Trophoblast cell (in vitro differentiated cells and primary cell): ENCODE data around the gene CPT2.

Source experiments
- DNase-seq, 2 donors: peaks; one replicate each; pipeline ENCODE4 v3.0.0-alpha.2; 2016
- H2AFZ ChIP-seq: 2 replicates; pipeline ENCODE4 v1.6.1; 2013; ENCODE audit warnings: low read length, moderate library complexity, mild to moderate bottlenecking; ENCODE audit not compliant: insufficient read depth, poor library complexity
- H2AK5ac ChIP-seq: 2 replicates; pipeline ENCODE4 v1.6.1; 2013; ENCODE audit warnings: mild to moderate bottlenecking, low read length
- H2BK120ac ChIP-seq: 2 replicates; pipeline ENCODE4 v1.6.1; 2013; ENCODE audit warnings: low read length, mild to moderate bottlenecking, moderate library complexity; ENCODE audit not compliant: insufficient read depth, poor library complexity
- H2BK12ac ChIP-seq: 2 replicates; pipeline ENCODE4 v1.6.1; 2013; ENCODE audit warnings: mild to moderate bottlenecking, low read length, moderate library complexity
- H2BK5ac ChIP-seq: 2 replicates; pipeline ENCODE4 v1.6.1; 2013; ENCODE audit warnings: low read length, low read depth, moderate library complexity, mild to moderate bottlenecking; ENCODE audit not compliant: poor library complexity
- H3K14ac ChIP-seq: 2 replicates; pipeline ENCODE4 v1.6.1; 2013; ENCODE audit warnings: mild to moderate bottlenecking, low read length
- H3K18ac ChIP-seq: 2 replicates; pipeline ENCODE4 v1.6.1; 2013; ENCODE audit warnings: mild to moderate bottlenecking, low read length
- H3K23ac ChIP-seq: 2 replicates; pipeline ENCODE4 v1.6.1; 2013; ENCODE audit warnings: low read length
- H3K27ac ChIP-seq: 2 replicates; pipeline ENCODE4 v1.5.1; 2013; ENCODE audit warnings: low read depth, mild to moderate bottlenecking, inconsistent platforms, low read length, moderate library complexity
- H3K27me3 ChIP-seq: 2 replicates; pipeline ENCODE4 v1.6.1; 2013; ENCODE audit warnings: inconsistent platforms, mild to moderate bottlenecking, low read length, moderate library complexity; ENCODE audit not compliant: insufficient read depth
- H3K36me3 ChIP-seq, 2 experiments: 1 replicate in 1 of 2; 2 replicates in 1 of 2; pipeline ENCODE4 v1.6.1; 2013; ENCODE audit warnings: low read length in 2 of 2, mild to moderate bottlenecking in 2 of 2, moderate library complexity in 1 of 2; ENCODE audit not compliant: insufficient read depth in 2 of 2, control insufficient read depth in 1 of 2
- H3K4ac ChIP-seq: 2 replicates; pipeline ENCODE4 v1.6.1; 2013; ENCODE audit warnings: low read depth, mild to moderate bottlenecking, low read length, moderate library complexity
- H3K4me1 ChIP-seq, 2 experiments: 1 replicate in 1 of 2; 2 replicates in 1 of 2; pipeline ENCODE4 v1.6.1; 2013; ENCODE audit warnings: low read length in 2 of 2, mild to moderate bottlenecking in 2 of 2, moderate library complexity in 1 of 2; ENCODE audit not compliant: insufficient read depth in 2 of 2, control insufficient read depth in 1 of 2
- H3K4me2 ChIP-seq: 2 replicates; pipeline ENCODE4 v1.6.1; 2013; ENCODE audit warnings: inconsistent platforms, mild to moderate bottlenecking, low read length, moderate library complexity
- H3K4me3 ChIP-seq: 2 replicates; pipeline ENCODE4 v1.5.1; 2013; ENCODE audit warnings: mild to moderate bottlenecking, low read depth, low read length, inconsistent platforms
- H3K79me1 ChIP-seq: one replicate; pipeline ENCODE4 v1.6.1; 2013; ENCODE audit warnings: low read length
- H3K79me2 ChIP-seq: 2 replicates; pipeline ENCODE4 v1.6.1; 2013; ENCODE audit warnings: low read length, mild to moderate bottlenecking; ENCODE audit not compliant: control insufficient read depth, insufficient read depth, poor library complexity
- H3K9ac ChIP-seq: 2 replicates; pipeline ENCODE4 v1.6.1; 2013; ENCODE audit warnings: mild to moderate bottlenecking, low read length
- H3K9me3 ChIP-seq: 2 replicates; pipeline ENCODE4 v1.6.1; 2013; ENCODE audit warnings: low read depth, mild to moderate bottlenecking, control low read depth, inconsistent platforms, low read length; ENCODE audit not compliant: insufficient read depth
- H4K12ac ChIP-seq: 2 replicates; pipeline ENCODE4 v1.6.1; 2013; ENCODE audit warnings: low read depth, mild to moderate bottlenecking, low read length, moderate library complexity
- H4K8ac ChIP-seq: 2 replicates; pipeline ENCODE4 v1.6.1; 2013; ENCODE audit warnings: low read depth, mild to moderate bottlenecking, low read length, moderate library complexity
- H4K91ac ChIP-seq: one replicate; pipeline ENCODE4 v1.6.1; 2013; ENCODE audit warnings: low read depth, mild to moderate bottlenecking, low read length, moderate library complexity
- WGBS: extraction: QIAGEN DNeasy Blood & Tissue Kit; methylation state at CpG from one replicate; pipeline ENCODE4 v1.1.7; 2013; ENCODE audit warnings: missing lambda C conversion rate; ENCODE audit not compliant: insufficient read length, insufficient coverage; ENCODE audit errors: extremely low coverage; 5-methylcytosine and 5-hydroxymethylcytosine counted together

The CPT2 gene

GRCh38 chr1:53174971-53175913 lies 21.4 kb upstream of the CPT2 start:
- Histone ChIP-seq H3K4me1 (no peaks in the 10 kb centered on the region), H3K4me3 (no peak overlapping the region), H3K4me2 (no peak overlapping the region), H3K36me3 (no peaks in the 10 kb centered on the region), H3K27me3 (no peaks in the 10 kb centered on the region), H4K12ac (no peak overlapping the region), H2AFZ (no peak overlapping the region), H3K4ac (no peak overlapping the region), H3K14ac (no peak overlapping the region), H2BK5ac (no peak overlapping the region), H4K8ac (no peak overlapping the region), H2AK5ac (no peak overlapping the region), H2BK120ac (no peak overlapping the region), H3K79me1 (no peaks in the 10 kb centered on the region), H3K9me3 (no peaks in the 10 kb centered on the region), H3K23ac (no peak overlapping the region), H2BK12ac (no peak overlapping the region), H3K27ac (no peak overlapping the region), H3K79me2 (no peaks in the 10 kb centered on the region), H4K91ac (no peak overlapping the region), H3K18ac (no peak overlapping the region), H3K9ac (no peak overlapping the region)
- no CpG with 5 or more reads among the region's 10 CpGs for WGBS
- no peak for DNase-seq

GRCh38 chr1:53176452-53177208 lies 20.0 kb upstream of the CPT2 start:
- Histone ChIP-seq H4K8ac (no peak overlapping the region), H3K36me3 (no peaks in the 10 kb centered on the region), H3K27ac (no peak overlapping the region), H3K18ac (no peak overlapping the region), H2AK5ac (no peak overlapping the region), H2BK120ac (no peak overlapping the region), H3K4me2 (no peak overlapping the region), H2BK12ac (no peak overlapping the region), H3K79me2 (no peaks in the 10 kb centered on the region), H3K4me3 (no peak overlapping the region), H4K12ac (no peak overlapping the region), H3K79me1 (no peaks in the 10 kb centered on the region), H4K91ac (no peak overlapping the region), H3K23ac (no peak overlapping the region), H3K9me3 (no peaks in the 10 kb centered on the region), H3K27me3 (no peaks in the 10 kb centered on the region), H3K9ac (no peak overlapping the region), H3K14ac (no peak overlapping the region), H2BK5ac (no peak overlapping the region), H3K4me1 (no peaks in the 10 kb centered on the region), H2AFZ (peak overlapping the region; percentile 47), H3K4ac (no peak overlapping the region)
- WGBS, result no CpG with 5 or more reads among the region's 10 CpGs
- DNase-seq, result peak; percentile 13 to 60

- Histone ChIP-seq H4K91ac (no peak overlapping the region), H3K4me3 (no peak overlapping the region), H2AK5ac (no peak overlapping the region), H3K27ac (no peak overlapping the region), H3K4me2 (no peak overlapping the region), H3K4ac (no peak overlapping the region), H3K79me2 (no peaks in the 10 kb centered on the region), H3K4me1 (no peaks in the 10 kb centered on the region), H3K36me3 (no peaks in the 10 kb centered on the region), H3K79me1 (no peaks in the 10 kb centered on the region), H4K8ac (no peak overlapping the region), H2BK5ac (no peak overlapping the region), H3K23ac (no peak overlapping the region), H2BK12ac (no peak overlapping the region), H3K18ac (no peak overlapping the region), H2AFZ (no peak overlapping the region), H3K27me3 (no peaks in the 10 kb centered on the region), H3K9ac (no peak overlapping the region), H3K14ac (no peak overlapping the region), H3K9me3 (no peaks in the 10 kb centered on the region), H2BK120ac (no peak overlapping the region), H4K12ac (no peak overlapping the region)
- no peak for DNase-seq
- WGBS, result no CpG with 5 or more reads among the region's 2 CpGs
Measured at GRCh38 chr1:53180226-53180625, 16.4 kb upstream of the CPT2 start.

- no peak overlapping the region for H3K4me2 ChIP-seq
- WGBS, result no CpG with 5 or more reads among the region's 5 CpGs
- H3K18ac ChIP-seq, result no peak overlapping the region
Measured at GRCh38 chr1:53180951-53181350, 15.7 kb upstream of the CPT2 start.

More at GRCh38 chr1:53180951-53181350, 15.7 kb upstream of the CPT2 start:
- H2BK5ac ChIP-seq, result no peak overlapping the region
- H4K12ac ChIP-seq, result no peak overlapping the region
- no peaks in the 10 kb centered on the region for H3K79me2 ChIP-seq
- no peaks in the 10 kb centered on the region for H3K36me3 ChIP-seq
- H4K91ac ChIP-seq, result no peak overlapping the region
- no peak overlapping the region for H3K14ac ChIP-seq
- H2AFZ ChIP-seq, result no peak overlapping the region
- H2BK120ac ChIP-seq, result no peak overlapping the region
- H3K9me3 ChIP-seq, result no peaks in the 10 kb centered on the region
- no peak overlapping the region for H2AK5ac ChIP-seq
- no peaks in the 10 kb centered on the region for H3K79me1 ChIP-seq
- H3K23ac ChIP-seq, result no peak overlapping the region
- no peak overlapping the region for H4K8ac ChIP-seq
- no peak overlapping the region for H3K4me3 ChIP-seq
- H3K27me3 ChIP-seq, result no peaks in the 10 kb centered on the region
- H3K4ac ChIP-seq, result no peak overlapping the region
- no peak overlapping the region for H2BK12ac ChIP-seq
- no peak overlapping the region for H3K27ac ChIP-seq
- H3K9ac ChIP-seq, result no peak overlapping the region
- H3K4me1 ChIP-seq, result peaks cover 0 to 2% of the 10 kb centered on the region in 2 experiments
- DNase-seq, result no peak
